T-cell (primary cell): ENCODE measurements around the gene CDH4. TPM values are rescaled to one million over a fixed set of nuclear protein-coding genes. Genes with fewer than 3 reads are reported as not detected.

Source experiments
- ATAC-seq, 4 experiments: fragments of 200-7000 bp in 3 of 4; fragments of 150-1000 bp in 1 of 4; cut with Tn5 transposase; replicated peaks in 1 of 4; 1 replicate in 3 of 4; 2 replicates in 1 of 4; pipeline ENCODE4 v1.10.0; 2021; ENCODE audit warnings: moderate library complexity in 3 of 4, mild to moderate bottlenecking in 2 of 4, moderate number of reproducible peaks in 1 of 4
- CTCF ChIA-PET, 2 donors: fragments of 300-600 bp; sonication (Branson Sonifier 250); formaldehyde crosslinking; loops; one replicate each; lab custom pipeline; 2022; ENCODE audit warnings: antibody characterized with exemption in 2 of 2; lab: Charles Lee
- POLR2A ChIA-PET, 2 donors: fragments of 300-600 bp; sonication (Branson Sonifier 250); formaldehyde crosslinking; loops; one replicate each; lab custom pipeline; 2022; ENCODE audit warnings: antibody characterized with exemption in 2 of 2; lab: Charles Lee
- DNase-seq, 35 experiments: peaks; one replicate each; pipeline versions ENCODE4 v3.0.0 to v3.0.0-alpha.2; 2013 to 2023
- H3K27ac ChIP-seq: one replicate; pipeline ENCODE4 v1.5.1; 2013; ENCODE audit warnings: low read length
- H3K27me3 ChIP-seq, 2 experiments: replicated peaks in 1 of 2; 1 replicate in 1 of 2; 2 replicates in 1 of 2; pipeline versions ENCODE4 v1.6.1 to v1.7.0; 2013; ENCODE audit warnings: low read length in 1 of 2, mixed read lengths in 1 of 2; ENCODE audit not compliant: control insufficient read depth in 2 of 2, insufficient read depth in 2 of 2; ENCODE audit errors: extremely low read depth in 1 of 2
- H3K36me3 ChIP-seq, 2 donors: 1 replicate in 1 of 2; 2 replicates in 1 of 2; pipeline versions ENCODE4 v1.6.1 to v1.7.0; 2013; ENCODE audit warnings: low read length in 1 of 2; ENCODE audit not compliant: control insufficient read depth in 2 of 2, insufficient read depth in 1 of 2; ENCODE audit errors: extremely low read depth in 1 of 2
- H3K4me1 ChIP-seq, 2 experiments: 1 replicate in 1 of 2; 2 replicates in 1 of 2; pipeline versions ENCODE4 v1.6.1 to v1.7.0; 2013; ENCODE audit warnings: low read length in 2 of 2, mixed read lengths in 1 of 2; ENCODE audit not compliant: insufficient read depth in 2 of 2, control insufficient read depth in 1 of 2; ENCODE audit errors: extremely low read depth in 1 of 2
- H3K4me3 ChIP-seq, 2 donors: 1 replicate in 1 of 2; 2 replicates in 1 of 2; pipeline versions ENCODE4 v1.5.1 to v1.7.0; 2013; ENCODE audit warnings: mild to moderate bottlenecking in 2 of 2, low read length in 1 of 2, moderate library complexity in 1 of 2; ENCODE audit not compliant: control insufficient read depth in 1 of 2; ENCODE audit errors: extremely low read depth in 1 of 2
- H3K9me3 ChIP-seq: 2 replicates; pipeline ENCODE4 v1.7.0; 2013
- H3K27ac Mint-ChIP-seq, 2 donors: one replicate each; pipeline ENCODE4 v1.8.0; 2020 to 2021; ENCODE audit warnings: mild to moderate bottlenecking in 2 of 2, mixed read lengths in 2 of 2
- H3K27me3 Mint-ChIP-seq, 2 donors: one replicate each; pipeline ENCODE4 v1.8.0; 2021 to 2022; ENCODE audit warnings: mixed read lengths in 2 of 2
- H3K36me3 Mint-ChIP-seq: one replicate; pipeline ENCODE4 v1.8.0; 2021; ENCODE audit warnings: mixed read lengths
- H3K4me1 Mint-ChIP-seq, 3 donors: one replicate each; pipeline ENCODE4 v1.8.0; 2020 to 2022; ENCODE audit warnings: mixed read lengths in 3 of 3, mild to moderate bottlenecking in 1 of 3
- H3K4me3 Mint-ChIP-seq, 3 donors: one replicate each; pipeline ENCODE4 v1.8.0; 2020 to 2022; ENCODE audit warnings: mild to moderate bottlenecking in 3 of 3, mixed read lengths in 3 of 3, moderate library complexity in 3 of 3
- H3K9me3 Mint-ChIP-seq, 3 donors: one replicate each; pipeline ENCODE4 v1.8.0; 2020 to 2022; ENCODE audit warnings: mixed read lengths in 3 of 3
- WGBS: methylation state at CpG from one replicate; pipeline ENCODE4 v1.1.5; 2013; ENCODE audit warnings: missing lambda C conversion rate; ENCODE audit not compliant: insufficient coverage; 5-methylcytosine and 5-hydroxymethylcytosine counted together
- total RNA-seq, 35 experiments: library from RNA in 6 of 35; stranded (reverse) in 6 of 35; fragments of 120-200 nt in 1 of 35; gene quantifications; one replicate each; pipeline versions ENCODE4 v1.2.1 to v1.2.4 and lab custom pipeline; 2013 to 2026

Gene CDH4
- total RNA-seq, 5 donors from 2014 or later (not counting 1 experiment from before 2014, with no cell fraction given) = 0.06 to 0.64 (median 0.14) TPM

GRCh38 chr20:61490721-61491120 lies 238.7 kb downstream of the CDH4 start:
- no peak for DNase-seq
- Mint-ChIP-seq H3K36me3 (no peaks in the 10 kb centered on the region), H3K4me3 (no peak overlapping the region), H3K27ac (no peak overlapping the region), H3K27me3 (peaks cover 1 to 3% of the 10 kb centered on the region in 2 donors), H3K4me1 (no peaks in the 10 kb centered on the region), H3K9me3 (no peaks in the 10 kb centered on the region)
- no CpG with 5 or more reads among the region's 5 CpGs for WGBS
- Histone ChIP-seq H3K27ac (no peak overlapping the region), H3K36me3 (no peaks in the 10 kb centered on the region), H3K4me1 (no peaks in the 10 kb centered on the region), H3K4me3 (no peak overlapping the region), H3K9me3 (no peaks in the 10 kb centered on the region), H3K27me3 (peaks cover 0 to 8% of the 10 kb centered on the region in 2 experiments)
- POLR2A ChIA-PET = no interaction called here
- CTCF ChIA-PET = no interaction called here
- ATAC-seq = no peak

- Histone ChIP-seq H3K4me3 (no peak overlapping the region), H3K4me1 (no peaks in the 10 kb centered on the region), H3K27me3 (peaks cover 0 to 8% of the 10 kb centered on the region in 2 experiments), H3K36me3 (no peaks in the 10 kb centered on the region), H3K9me3 (no peaks in the 10 kb centered on the region), H3K27ac (no peak overlapping the region)
- H3K4me1 Mint-ChIP-seq = no peaks in the 10 kb centered on the region
- WGBS = 100% methylated on average over 3 of the region's 3 CpGs
- H3K27me3 Mint-ChIP-seq = peaks cover 0 to under 1% of the 10 kb centered on the region in 2 donors
- no peak overlapping the region for H3K27ac Mint-ChIP-seq
- POLR2A ChIA-PET = no interaction called here
- CTCF ChIA-PET = no interaction called here
- H3K36me3 Mint-ChIP-seq = no peaks in the 10 kb centered on the region
- no peaks in the 10 kb centered on the region for H3K9me3 Mint-ChIP-seq
- no peak overlapping the region for H3K4me3 Mint-ChIP-seq
- no peak for DNase-seq
- ATAC-seq = no peak
Measured at GRCh38 chr20:61492065-61492464, 240.0 kb downstream of the CDH4 start.

DNA sequence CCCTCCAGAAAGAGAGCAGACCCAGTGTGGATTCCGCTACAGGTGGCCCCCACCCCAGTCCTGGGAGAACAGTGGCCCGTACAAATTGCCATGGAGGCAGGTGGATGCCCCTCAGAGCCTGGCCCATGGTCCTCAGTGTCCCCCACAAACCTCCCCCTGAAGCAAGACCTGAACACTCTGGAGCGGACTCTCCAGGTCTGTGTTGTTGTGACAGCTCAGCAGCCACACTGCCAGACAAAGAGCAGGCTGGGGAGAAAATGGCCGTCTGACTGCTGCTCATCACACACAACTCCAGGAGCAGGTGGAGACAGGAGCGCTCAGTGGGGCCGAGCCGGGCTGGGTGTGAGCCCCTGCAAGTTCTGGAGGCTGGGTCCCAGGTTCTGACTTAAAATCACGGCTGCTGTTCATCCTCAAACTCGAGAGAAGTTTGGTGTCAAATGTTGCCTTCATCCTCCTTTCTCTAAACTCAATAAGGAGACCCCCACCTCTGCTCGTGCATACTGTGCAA lies 241.8 kb downstream of the CDH4 start:
- H3K4me1 ChIP-seq = no peaks in the 10 kb centered on the region
- no peaks in the 10 kb centered on the region for H3K4me1 Mint-ChIP-seq
- 85% methylated on average over 8 of the region's 10 CpGs for WGBS
- ChIA-PET POLR2A (no interaction called here), CTCF (no interaction called here)
- H3K36me3 ChIP-seq = no peaks in the 10 kb centered on the region
- no peaks in the 10 kb centered on the region for H3K9me3 ChIP-seq
- H3K27me3 Mint-ChIP-seq = peaks cover 0 to 1% of the 10 kb centered on the region in 2 donors
- no peaks in the 10 kb centered on the region for H3K9me3 Mint-ChIP-seq
- no peak overlapping the region for H3K4me3 ChIP-seq
- ATAC-seq = no peak
- H3K4me3 Mint-ChIP-seq = no peak overlapping the region
- no peaks in the 10 kb centered on the region for H3K36me3 Mint-ChIP-seq
- no peak overlapping the region for H3K27ac ChIP-seq
- no peak for DNase-seq
- H3K27ac Mint-ChIP-seq = no peak overlapping the region
- H3K27me3 ChIP-seq = peaks cover 0 to 8% of the 10 kb centered on the region in 2 experiments

GRCh38 chr20:61494763-61495575 lies 242.9 kb downstream of the CDH4 start:
- 80% methylated on average over 13 of the region's 22 CpGs for WGBS
- Mint-ChIP-seq H3K4me1 (no peaks in the 10 kb centered on the region), H3K27ac (no peak overlapping the region), H3K27me3 (peaks cover 0 to 1% of the 10 kb centered on the region in 2 donors), H3K9me3 (no peaks in the 10 kb centered on the region), H3K36me3 (no peaks in the 10 kb centered on the region), H3K4me3 (no peak overlapping the region)
- Histone ChIP-seq H3K4me3 (no peak overlapping the region), H3K9me3 (no peaks in the 10 kb centered on the region), H3K27ac (no peak overlapping the region), H3K27me3 (peaks cover 0 to 8% of the 10 kb centered on the region in 2 experiments), H3K36me3 (no peaks in the 10 kb centered on the region), H3K4me1 (no peaks in the 10 kb centered on the region)
- POLR2A ChIA-PET = no interaction called here
- CTCF ChIA-PET = no interaction called here
- ATAC-seq (no peak), DNase-seq (no peak)

DNA sequence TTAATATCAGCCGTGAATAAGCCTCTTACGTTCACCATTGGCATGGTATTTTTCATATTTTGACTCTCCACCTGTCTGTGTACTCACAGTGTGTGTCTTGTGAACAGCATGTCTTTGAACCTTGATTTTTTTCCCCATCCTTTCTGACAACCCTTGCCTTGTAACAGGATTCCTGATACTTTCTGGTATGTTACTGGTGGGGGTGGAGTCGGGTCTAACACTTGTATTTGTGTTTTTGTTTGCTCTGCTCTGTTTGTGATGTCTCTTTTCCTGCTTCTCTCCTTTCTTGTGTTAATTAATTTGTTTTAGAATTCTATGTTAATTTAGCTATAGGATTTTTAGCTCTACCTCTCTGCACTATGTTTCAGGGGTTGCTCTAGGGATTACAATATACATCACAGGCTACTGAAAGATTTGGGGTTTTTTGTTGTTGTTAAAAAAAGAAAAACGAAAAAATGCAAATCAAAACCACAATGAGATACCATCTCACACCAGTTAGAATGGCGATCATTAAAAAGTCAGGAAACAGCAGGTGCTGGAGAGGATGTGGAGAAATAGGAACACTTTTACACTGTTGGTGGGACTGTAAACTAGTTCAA lies 245.1 kb downstream of the CDH4 start:
- H3K27ac ChIP-seq = no peak overlapping the region
- no peaks in the 10 kb centered on the region for H3K4me1 ChIP-seq
- H3K4me3 ChIP-seq = no peak overlapping the region
- no peak for DNase-seq
- Mint-ChIP-seq H3K9me3 (no peaks in the 10 kb centered on the region), H3K4me3 (no peak overlapping the region), H3K27me3 (peaks cover 0 to 1% of the 10 kb centered on the region in 2 donors), H3K36me3 (no peaks in the 10 kb centered on the region), H3K4me1 (peaks cover 0 to 9% (median 0%) of the 10 kb centered on the region in 3 donors), H3K27ac (no peak overlapping the region)
- ChIA-PET CTCF (no interaction called here), POLR2A (interaction anchor here in 1 of 2 donors (0.6 kb wide), 1 partner anchor 22 kb away, joined by 3 read pairs; no protein-coding TSS in a partner anchor)
- WGBS = no CpG with 5 or more reads among the region's 5 CpGs
- H3K9me3 ChIP-seq = no peaks in the 10 kb centered on the region
- no peak for ATAC-seq
- peaks cover 0 to 8% of the 10 kb centered on the region in 2 experiments for H3K27me3 ChIP-seq
- no peaks in the 10 kb centered on the region for H3K36me3 ChIP-seq

DNA sequence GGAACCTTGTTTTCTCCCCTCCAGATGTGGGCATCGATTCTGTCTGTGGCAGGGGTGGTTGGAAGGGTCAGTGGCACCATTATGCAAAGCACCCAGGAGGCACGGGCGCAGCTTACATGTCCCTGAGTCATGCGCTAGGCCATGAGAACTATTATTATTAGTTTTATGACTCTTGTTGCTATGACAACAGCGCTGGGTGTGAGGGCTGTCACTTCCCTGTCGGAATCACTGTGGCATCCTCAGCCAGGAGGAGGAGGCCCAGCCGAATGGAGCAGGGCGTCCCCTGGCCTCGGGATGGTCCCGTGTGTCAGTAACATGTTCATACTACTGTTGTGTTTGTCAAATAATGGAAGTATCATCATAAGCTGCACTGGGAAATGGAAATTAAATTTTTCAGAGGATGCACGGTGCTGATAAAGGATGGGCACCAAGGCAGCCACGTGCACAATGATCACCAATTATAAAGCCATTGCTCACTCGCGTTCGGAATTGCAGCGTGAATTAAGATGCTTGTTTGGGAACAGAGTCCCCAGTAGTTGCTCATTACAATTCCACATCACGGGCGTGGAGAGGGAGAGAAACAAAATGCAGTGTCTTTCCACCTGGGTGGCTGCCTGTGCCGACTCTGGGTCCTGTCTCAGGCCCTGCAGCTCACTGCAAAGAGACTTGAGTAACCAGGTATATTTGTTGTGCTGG lies 247.9 kb downstream of the CDH4 start:
- CTCF ChIA-PET = no interaction called here
- H3K27me3 ChIP-seq = peaks cover 0 to 7% of the 10 kb centered on the region in 2 experiments
- no peak overlapping the region for H3K4me3 Mint-ChIP-seq
- H3K9me3 Mint-ChIP-seq = no peaks in the 10 kb centered on the region
- no peak overlapping the region for H3K27ac ChIP-seq
- H3K4me1 Mint-ChIP-seq = peaks cover 0 to 9% (median 0%) of the 10 kb centered on the region in 3 donors
- no peak overlapping the region for H3K27ac Mint-ChIP-seq
- H3K36me3 Mint-ChIP-seq = no peaks in the 10 kb centered on the region
- peaks cover 0 to 1% of the 10 kb centered on the region in 2 donors for H3K27me3 Mint-ChIP-seq
- ATAC-seq (no peak), DNase-seq (no peak)
- POLR2A ChIA-PET = no interaction called here
- no peaks in the 10 kb centered on the region for H3K9me3 ChIP-seq
- 87% methylated on average over 15 of the region's 19 CpGs for WGBS
- H3K4me1 ChIP-seq = no peaks in the 10 kb centered on the region
- no peak overlapping the region for H3K4me3 ChIP-seq
- H3K36me3 ChIP-seq = no peaks in the 10 kb centered on the region
